IMR-90 (cell line): Measurements from ENCODE around the gene CACUL1. TPM values are rescaled to one million over a fixed set of nuclear protein-coding genes. Genes with fewer than 3 reads are reported as not detected.

Source experiments
- ATAC-seq: fragments of 200-7000 bp; cut with Tn5 transposase; 2 replicates; pipeline ENCODE4 v1.9.1; 2020; ENCODE audit warnings: low read depth, mild to moderate bottlenecking, moderate library complexity
- BruUV-seq: library from RNA; stranded (reverse); fragments of 400-500 nt; replicated peaks from 2 replicates; lab custom pipeline; 2021; lab: Mats Ljungman, UMichigan
- CTCF ChIA-PET: fragments of 300-600 bp; formaldehyde crosslinking; extraction: SDS; loops from one replicate; lab custom pipeline; 2021; ENCODE audit warnings: antibody characterized with exemption; lab: Yijun Ruan, JAX
- POLR2A ChIA-PET: fragments of 300-600 bp; sonication (Branson Sonifier 250); formaldehyde crosslinking; loops from one replicate; lab custom pipeline; 2022; ENCODE audit warnings: antibody characterized with exemption; ENCODE audit not compliant: unreplicated experiment; lab: Charles Lee
- DNase-seq: peaks from one replicate; pipeline ENCODE4 v3.0.0; 2013
- H2AFZ ChIP-seq: replicated peaks from 2 replicates; pipeline ENCODE3; 2013; ENCODE audit warnings: low read length, mild to moderate bottlenecking; ENCODE audit not compliant: poor library complexity
- H2AK5ac ChIP-seq: 2 replicates; pipeline ENCODE4 v1.6.1; 2013; ENCODE audit warnings: low read depth, low read length, inconsistent platforms
- H2AK9ac ChIP-seq: replicated peaks from 2 replicates; pipeline ENCODE3; 2013; ENCODE audit warnings: mild to moderate bottlenecking, low read depth, low read length, moderate library complexity; ENCODE audit not compliant: poor library complexity
- H2BK120ac ChIP-seq: 2 replicates; pipeline ENCODE4 v1.6.1; 2013; ENCODE audit warnings: low read depth, low read length, inconsistent platforms
- H2BK15ac ChIP-seq: 3 replicates; pipeline ENCODE4 v1.6.1; 2013; ENCODE audit warnings: low read depth, low read length, inconsistent platforms
- H2BK20ac ChIP-seq: 2 replicates; pipeline ENCODE4 v1.6.1; 2013; ENCODE audit warnings: low read depth, mild to moderate bottlenecking, inconsistent platforms, low read length, moderate library complexity
- H2BK5ac ChIP-seq: 2 replicates; pipeline ENCODE4 v1.6.1; 2013; ENCODE audit warnings: mild to moderate bottlenecking, low read depth, low read length, inconsistent platforms; ENCODE audit not compliant: poor library complexity, severe bottlenecking
- H3K14ac ChIP-seq: replicated peaks from 2 replicates; pipeline ENCODE4 v1.6.1; 2013; ENCODE audit warnings: low read depth, low read length, inconsistent platforms
- H3K18ac ChIP-seq: 2 replicates; pipeline ENCODE4 v1.6.1; 2013; ENCODE audit warnings: low read depth, low read length, control low read depth
- H3K23ac ChIP-seq: 2 replicates; pipeline ENCODE4 v1.6.1; 2013; ENCODE audit warnings: low read depth, low read length, inconsistent platforms
- H3K27ac ChIP-seq: 2 replicates; pipeline ENCODE4 v1.5.1; 2013; ENCODE audit warnings: mild to moderate bottlenecking, control low read depth, low read length; ENCODE audit not compliant: insufficient read depth
- H3K27me3 ChIP-seq: 2 replicates; pipeline ENCODE4 v1.6.1; 2013; ENCODE audit warnings: low read length; ENCODE audit not compliant: control insufficient read depth, insufficient read depth
- H3K36me3 ChIP-seq: 2 replicates; pipeline ENCODE4 v1.6.1; 2013; ENCODE audit warnings: low read length, mixed read lengths; ENCODE audit not compliant: control insufficient read depth, insufficient read depth
- H3K4ac ChIP-seq: 2 replicates; pipeline ENCODE4 v1.6.1; 2013; ENCODE audit warnings: low read depth, low read length, inconsistent platforms
- H3K4me1 ChIP-seq: 2 replicates; pipeline ENCODE4 v1.6.1; 2013; ENCODE audit warnings: low read length, mixed read lengths; ENCODE audit not compliant: control insufficient read depth, insufficient read depth
- H3K4me2 ChIP-seq: 2 replicates; pipeline ENCODE4 v1.6.1; 2013; ENCODE audit warnings: low read depth, mild to moderate bottlenecking, control low read depth, low read length, moderate library complexity
- H3K4me3 ChIP-seq: 2 replicates; pipeline ENCODE4 v1.5.1; 2013; ENCODE audit warnings: low read depth, mild to moderate bottlenecking, control low read depth, low read length, moderate library complexity; ENCODE audit not compliant: insufficient read depth
- H3K56ac ChIP-seq: 2 replicates; pipeline ENCODE4 v1.6.1; 2013; ENCODE audit warnings: low read length, inconsistent platforms; ENCODE audit not compliant: insufficient read depth; ENCODE audit errors: extremely low read depth
- H3K79me1 ChIP-seq, 2 experiments: 2 replicates each; pipeline ENCODE4 v1.6.1; 2013; ENCODE audit warnings: low read length in 2 of 2, inconsistent platforms in 1 of 2, low read depth in 1 of 2
- H3K9ac ChIP-seq: 2 replicates; pipeline ENCODE4 v1.6.1; 2013; ENCODE audit warnings: low read depth, low read length, control low read depth
- H3K9me1 ChIP-seq: 2 replicates; pipeline ENCODE4 v1.6.1; 2013; ENCODE audit warnings: low read length, inconsistent platforms; ENCODE audit not compliant: insufficient read depth
- H3K9me3 ChIP-seq: 2 replicates; pipeline ENCODE4 v1.6.1; 2013; ENCODE audit warnings: low read length; ENCODE audit not compliant: control insufficient read depth, insufficient read depth
- H4K20me1 ChIP-seq: 2 replicates; pipeline ENCODE4 v1.6.1; 2013; ENCODE audit warnings: low read length, inconsistent platforms; ENCODE audit not compliant: insufficient read depth
- H4K5ac ChIP-seq: 2 replicates; pipeline ENCODE4 v1.6.1; 2013; ENCODE audit warnings: mild to moderate bottlenecking, low read depth, low read length, control low read depth
- H4K8ac ChIP-seq, 2 experiments: 2 replicates each; pipeline ENCODE4 v1.6.1; 2013; ENCODE audit warnings: low read depth in 2 of 2, low read length in 2 of 2, control low read depth in 1 of 2, inconsistent platforms in 1 of 2
- H4K91ac ChIP-seq: 2 replicates; pipeline ENCODE4 v1.6.1; 2013; ENCODE audit warnings: low read depth, low read length, inconsistent platforms; ENCODE audit not compliant: insufficient read depth
- BHLHE40 ChIP-seq: fragments of 150-350 bp; IDR thresholded peaks from 2 replicates; pipeline ENCODE4 v1.6.1; 2016; ENCODE audit warnings: mild to moderate bottlenecking, low read depth, low read length
- CEBPB ChIP-seq: IDR thresholded peaks from 2 replicates; pipeline ENCODE4 v1.6.1; 2012; ENCODE audit warnings: low read depth, low read length, improper control_type of control experiment
- FOS ChIP-seq: fragments of 150-350 bp; IDR thresholded peaks from 2 replicates; pipeline ENCODE4 v1.6.1; 2016; ENCODE audit warnings: low read depth, low read length
- MAFK ChIP-seq: IDR thresholded peaks from 2 replicates; pipeline ENCODE4 v1.6.1; 2012; ENCODE audit warnings: low read depth, low read length, improper control_type of control experiment
- MXI1 ChIP-seq: IDR thresholded peaks from 2 replicates; pipeline ENCODE4 v1.6.1; 2012; ENCODE audit warnings: low read depth, mild to moderate bottlenecking, low read length, moderate library complexity, borderline replicate concordance
- POLR2A ChIP-seq: IDR thresholded peaks from 2 replicates; pipeline ENCODE4 v1.6.1; 2012; ENCODE audit warnings: mild to moderate bottlenecking, low read depth, low read length
- RFX5 ChIP-seq: IDR thresholded peaks from 2 replicates; pipeline ENCODE4 v1.8.0; 2012; ENCODE audit warnings: low read depth, mild to moderate bottlenecking, low read length, moderate library complexity
- WGBS, 2 experiments: methylation state at CpG; one replicate each; pipeline versions ENCODE4 v1.1.5 to v1.1.7; 2013; ENCODE audit warnings: missing lambda C conversion rate in 2 of 2; ENCODE audit not compliant: insufficient read length in 1 of 2; ENCODE audit errors: extremely low coverage in 2 of 2; 5-methylcytosine and 5-hydroxymethylcytosine counted together
- dilution Hi-C: fragments of 300-500 bp; cut with HindIII; formaldehyde crosslinking; loops from one replicate; pipeline ENCODE4 v1.14.3; 2018; ENCODE audit warnings: low sequenced_read_pairs; ENCODE audit not compliant: unreplicated experiment
- in situ Hi-C: fragments of 300-500 bp; cut with MboI; formaldehyde crosslinking; loops from 3 replicates; pipeline ENCODE4 v1.14.3; 2019; ENCODE audit warnings: low sequenced_read_pairs, inconsistent platforms, mixed read lengths
- intact Hi-C: fragments of 100-400 bp; cut with micrococcal nuclease; formaldehyde crosslinking; loops from 2 replicates; pipeline ENCODE4 v1.10.0; 2022
- polyA plus RNA-seq, 3 experiments: library from polyadenylated mRNA; depleted of rRNA; stranded (reverse); fragments of >200 nt; gene quantifications; 2 replicates each; pipeline ENCODE4 v1.2.3, GENCODE V29; 2012; ENCODE audit warnings: low replicate concordance in 1 of 3
- total RNA-seq: library from RNA; depleted of rRNA; stranded (reverse); fragments of >200 nt; gene quantifications from 2 replicates; pipeline ENCODE4 v1.2.3, GENCODE V29; 2012
- TF ChIP-seq, protein P1 (sequence below): conservative IDR thresholded peaks from 2 replicates; pipeline ENCODE4 v1.5.1; 2012; ENCODE audit warnings: mild to moderate bottlenecking, low read depth, low read length, improper control_type of control experiment
- TF ChIP-seq, protein P2 (sequence below): fragments of 150-350 bp; IDR thresholded peaks from 2 replicates; pipeline ENCODE4 v1.6.1; 2016; ENCODE audit warnings: low read depth, mild to moderate bottlenecking, low read length, moderate library complexity, borderline replicate concordance

The CACUL1 gene
- total and polyA plus RNA-seq, 2 of the 4 experiments (the other 2 are of a cell fraction): 5.3 to 23.5 TPM

DNA sequence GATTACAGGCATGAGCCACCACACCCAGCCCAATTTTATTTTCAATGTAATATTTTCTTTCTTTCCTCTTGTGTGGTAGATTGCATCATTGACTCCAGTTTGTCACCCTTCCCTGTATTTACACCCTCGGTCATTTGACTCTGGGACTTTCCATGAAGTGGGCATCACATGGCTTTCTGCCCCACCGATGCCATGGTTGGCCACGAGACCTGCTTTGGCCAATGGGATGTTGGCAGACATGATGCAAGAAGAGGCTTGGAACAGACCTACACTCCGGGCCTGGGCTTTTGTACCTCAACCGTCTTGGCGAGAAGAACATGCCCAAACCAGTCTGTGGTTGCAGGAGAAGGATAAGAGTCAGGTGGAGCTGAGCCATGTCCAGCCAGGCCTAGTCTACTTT lies 38.8 kb upstream of the CACUL1 start:
- BruUV-seq: no TSS peak

More for the DNA sequence above, 38.8 kb upstream of the CACUL1 start:
- H2AFZ ChIP-seq: no peak overlapping the region
- H3K27ac ChIP-seq: no peak overlapping the region
- no peak overlapping the region for H3K23ac ChIP-seq
- no peak overlapping the region for H4K8ac ChIP-seq
- H2AK5ac ChIP-seq: no peak overlapping the region
- no peaks in the 10 kb centered on the region for H3K9me3 ChIP-seq
- H3K56ac ChIP-seq: no peak overlapping the region
- CTCF ChIA-PET: no interaction called here
- no peaks in the 10 kb centered on the region for H4K20me1 ChIP-seq
- no peak overlapping the region for H2BK15ac ChIP-seq
- H3K4me1 ChIP-seq: no peaks in the 10 kb centered on the region
- DNase-seq (no peak), ATAC-seq (no peak)
- H3K79me1 ChIP-seq: no peaks in the 10 kb centered on the region
- intact Hi-C loops: no loop called here
- TF ChIP-seq, protein P1, sequence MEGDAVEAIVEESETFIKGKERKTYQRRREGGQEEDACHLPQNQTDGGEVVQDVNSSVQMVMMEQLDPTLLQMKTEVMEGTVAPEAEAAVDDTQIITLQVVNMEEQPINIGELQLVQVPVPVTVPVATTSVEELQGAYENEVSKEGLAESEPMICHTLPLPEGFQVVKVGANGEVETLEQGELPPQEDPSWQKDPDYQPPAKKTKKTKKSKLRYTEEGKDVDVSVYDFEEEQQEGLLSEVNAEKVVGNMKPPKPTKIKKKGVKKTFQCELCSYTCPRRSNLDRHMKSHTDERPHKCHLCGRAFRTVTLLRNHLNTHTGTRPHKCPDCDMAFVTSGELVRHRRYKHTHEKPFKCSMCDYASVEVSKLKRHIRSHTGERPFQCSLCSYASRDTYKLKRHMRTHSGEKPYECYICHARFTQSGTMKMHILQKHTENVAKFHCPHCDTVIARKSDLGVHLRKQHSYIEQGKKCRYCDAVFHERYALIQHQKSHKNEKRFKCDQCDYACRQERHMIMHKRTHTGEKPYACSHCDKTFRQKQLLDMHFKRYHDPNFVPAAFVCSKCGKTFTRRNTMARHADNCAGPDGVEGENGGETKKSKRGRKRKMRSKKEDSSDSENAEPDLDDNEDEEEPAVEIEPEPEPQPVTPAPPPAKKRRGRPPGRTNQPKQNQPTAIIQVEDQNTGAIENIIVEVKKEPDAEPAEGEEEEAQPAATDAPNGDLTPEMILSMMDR: no peak
- no peak for TF ChIP-seq MAFK
- TF ChIP-seq CEBPB: no peak
- TF ChIP-seq BHLHE40: no peak
- TF ChIP-seq RFX5: no peak
- TF ChIP-seq FOS: no peak
- no peak for TF ChIP-seq POLR2A
- no peak for TF ChIP-seq MXI1
- TF ChIP-seq, protein P2, sequence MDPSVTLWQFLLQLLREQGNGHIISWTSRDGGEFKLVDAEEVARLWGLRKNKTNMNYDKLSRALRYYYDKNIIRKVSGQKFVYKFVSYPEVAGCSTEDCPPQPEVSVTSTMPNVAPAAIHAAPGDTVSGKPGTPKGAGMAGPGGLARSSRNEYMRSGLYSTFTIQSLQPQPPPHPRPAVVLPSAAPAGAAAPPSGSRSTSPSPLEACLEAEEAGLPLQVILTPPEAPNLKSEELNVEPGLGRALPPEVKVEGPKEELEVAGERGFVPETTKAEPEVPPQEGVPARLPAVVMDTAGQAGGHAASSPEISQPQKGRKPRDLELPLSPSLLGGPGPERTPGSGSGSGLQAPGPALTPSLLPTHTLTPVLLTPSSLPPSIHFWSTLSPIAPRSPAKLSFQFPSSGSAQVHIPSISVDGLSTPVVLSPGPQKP: no peak
- no peak overlapping the region for H2BK5ac ChIP-seq
- no peaks in the 10 kb centered on the region for H3K36me3 ChIP-seq
- no peak overlapping the region for H3K18ac ChIP-seq
- H3K9ac ChIP-seq: no peak overlapping the region
- no peak overlapping the region for H3K4me2 ChIP-seq
- no peak overlapping the region for H3K4me3 ChIP-seq
- H4K5ac ChIP-seq: no peak overlapping the region
- H2BK120ac ChIP-seq: no peak overlapping the region
- no peak overlapping the region for H2BK20ac ChIP-seq
- no peak overlapping the region for H4K91ac ChIP-seq
- H3K9me1 ChIP-seq: no peaks in the 10 kb centered on the region
- H3K14ac ChIP-seq: no peak overlapping the region
- dilution Hi-C loops: no loop called here
- H3K27me3 ChIP-seq: peaks cover 6% of the 10 kb centered on the region
- in situ Hi-C loops: no loop called here
- peak overlapping the region; percentile 81 for H2AK9ac ChIP-seq
- POLR2A ChIA-PET: no interaction called here
- no CpG with 5 or more reads among the region's 6 CpGs for WGBS, 2 experiments
- no peak overlapping the region for H3K4ac ChIP-seq
